SK-N-SH (cell line): Measurements from ENCODE around the gene SLC27A4.

ENCODE experiments used
- CTCF ChIP-seq: fragments of 200-600 bp; sonication (generic); IDR thresholded peaks from 2 replicates; pipeline ENCODE4 v1.6.1; 2017; ENCODE audit warnings: antibody characterized with exemption, mild to moderate bottlenecking, moderate library complexity
- EP300 ChIP-seq, 2 experiments: IDR thresholded peaks; 2 replicates each; pipeline versions ENCODE4 v1.4.0 to v1.6.1; 2012; ENCODE audit warnings: borderline replicate concordance in 1 of 2, low read depth in 1 of 2, low read length in 1 of 2
- IRF3 ChIP-seq: fragments of 150-350 bp; IDR thresholded peaks from 2 replicates; pipeline ENCODE4 v1.6.1; 2016; ENCODE audit warnings: mild to moderate bottlenecking, low read depth, low read length
- MAX ChIP-seq: IDR thresholded peaks from 2 replicates; pipeline ENCODE4 v1.4.0; 2012; ENCODE audit warnings: low read depth
- PBX3 ChIP-seq: IDR thresholded peaks from 2 replicates; pipeline ENCODE4; 2012
- RAD21 ChIP-seq: IDR thresholded peaks from 2 replicates; pipeline ENCODE4 v1.6.1; 2012; ENCODE audit warnings: mild to moderate bottlenecking, low read length
- SIN3A ChIP-seq: IDR thresholded peaks from 2 replicates; pipeline ENCODE4 v1.6.1; 2012; ENCODE audit warnings: low read depth, mild to moderate bottlenecking, low read length, moderate library complexity, borderline replicate concordance
- YY1 ChIP-seq: IDR thresholded peaks from 2 replicates; pipeline ENCODE4 v1.4.0; 2012; ENCODE audit warnings: low read depth, mild to moderate bottlenecking

- TF ChIP-seq SIN3A: no peak
- no peak for TF ChIP-seq CTCF
- TF ChIP-seq EP300 (IDR thresholded peaks at IDR 0.05; ENCODE audit: borderline replicate concordance in 1 of 2, low read depth in 1 of 2, low read length in 1 of 2): no peak
- TF ChIP-seq RAD21: no peak
- no peak for TF ChIP-seq PBX3
- no peak for TF ChIP-seq YY1
- TF ChIP-seq MAX: no peak
- TF ChIP-seq IRF3: no peak
These were observed 35.4 kb upstream of the SLC27A4 start for GRCh38 chr9:128304971-128305288.
